Skin of body (tissue), 2 donors: ENCODE results near the gene ACSF2. TPM values are rescaled to one million over a fixed set of nuclear protein-coding genes. Genes with fewer than 3 reads are reported as not detected.
A peak's percentile ranks its signal among the peaks of the same experiment; 100 is the strongest.
"Not testable (repeated sequence)": the region's sequence is repeated elsewhere in the genome, so short reads cannot be mapped to it uniquely, and the experiment has no call there.

Source experiments
- DNase-seq: peaks from one replicate; lab custom pipeline; 2025; lab: John Stamatoyannopoulos, UW
- total RNA-seq: library from RNA; depleted of rRNA; stranded (reverse); fragments of >200 nt; gene quantifications from one replicate; pipeline ENCODE4 v1.2.3, GENCODE V29; 2014

The ACSF2 gene
- total RNA-seq, 1 donor from 2014 or later = 67.6 TPM

GRCh38 chr17:50407921-50408320, 18.1 kb upstream of the ACSF2 start:
- no peak for DNase-seq

GRCh38 chr17:50412188-50412732, 13.8 kb upstream of the ACSF2 start:
- DNase-seq = no peak

GRCh38 chr17:50414808-50415207, 11.2 kb upstream of the ACSF2 start:
- no peak for DNase-seq

- not testable (repeated sequence) for DNase-seq
These were observed 6.4 kb upstream of the ACSF2 start for GRCh38 chr17:50419577-50419976.

GRCh38 chr17:50420419-50421112, 5.5 kb upstream of the ACSF2 start:
- DNase-seq = peak; percentile 48

GRCh38 chr17:50421308-50422051, 4.5 kb upstream of the ACSF2 start:
- DNase-seq = peak; percentile 14

GRCh38 chr17:50422738-50423137, 3.3 kb upstream of the ACSF2 start:
- DNase-seq = no peak

GRCh38 chr17:50423553-50424159, 2.4 kb upstream of the ACSF2 start:
- DNase-seq = no peak

- no peak for DNase-seq
These were observed 1.6 kb upstream of the ACSF2 start for GRCh38 chr17:50424246-50424995.

- no peak for DNase-seq
These were observed 879 bp upstream of the ACSF2 start for GRCh38 chr17:50424996-50425681.

- DNase-seq = no peak
These were observed 409 bp downstream of the ACSF2 start for GRCh38 chr17:50426472-50426782.

GRCh38 chr17:50426814-50427787, 1.1 kb downstream of the ACSF2 start:
- DNase-seq = peak; percentile 30

GRCh38 chr17:50428126-50428525, 2.1 kb downstream of the ACSF2 start:
- DNase-seq = not testable (repeated sequence)

GRCh38 chr17:50428831-50429424, 2.9 kb downstream of the ACSF2 start:
- DNase-seq = peak; percentile 22

- no peak for DNase-seq
These were observed 3.8 kb downstream of the ACSF2 start for GRCh38 chr17:50429793-50430192.

- peak; percentile 93 for DNase-seq
These were observed 5.0 kb downstream of the ACSF2 start for GRCh38 chr17:50430821-50431618.

GRCh38 chr17:50432125-50432762, 6.2 kb downstream of the ACSF2 start:
- no peak for DNase-seq

- DNase-seq = no peak
These were observed 11.4 kb downstream of the ACSF2 start for GRCh38 chr17:50437409-50437808.
